IMR-90 (cell line): ENCODE results near the gene TMED4. TPM values are rescaled to one million over a fixed set of nuclear protein-coding genes. Genes with fewer than 3 reads are reported as not detected.

Experiments
- ATAC-seq: fragments of 200-7000 bp; cut with Tn5 transposase; 2 replicates; pipeline ENCODE4 v1.9.1; 2020; ENCODE audit warnings: low read depth, mild to moderate bottlenecking, moderate library complexity
- BruUV-seq: library from RNA; stranded (reverse); fragments of 400-500 nt; replicated peaks from 2 replicates; lab custom pipeline; 2021; lab: Mats Ljungman, UMichigan
- CTCF ChIA-PET: fragments of 300-600 bp; formaldehyde crosslinking; extraction: SDS; loops from one replicate; lab custom pipeline; 2021; ENCODE audit warnings: antibody characterized with exemption; lab: Yijun Ruan, JAX
- POLR2A ChIA-PET: fragments of 300-600 bp; sonication (Branson Sonifier 250); formaldehyde crosslinking; loops from one replicate; lab custom pipeline; 2022; ENCODE audit warnings: antibody characterized with exemption; ENCODE audit not compliant: unreplicated experiment; lab: Charles Lee
- DNase-seq: peaks from one replicate; pipeline ENCODE4 v3.0.0; 2013
- H2AFZ ChIP-seq: replicated peaks from 2 replicates; pipeline ENCODE3; 2013; ENCODE audit warnings: low read length, mild to moderate bottlenecking; ENCODE audit not compliant: poor library complexity
- H2AK5ac ChIP-seq: 2 replicates; pipeline ENCODE4 v1.6.1; 2013; ENCODE audit warnings: low read depth, low read length, inconsistent platforms
- H2AK9ac ChIP-seq: replicated peaks from 2 replicates; pipeline ENCODE3; 2013; ENCODE audit warnings: mild to moderate bottlenecking, low read depth, low read length, moderate library complexity; ENCODE audit not compliant: poor library complexity
- H2BK120ac ChIP-seq: 2 replicates; pipeline ENCODE4 v1.6.1; 2013; ENCODE audit warnings: low read depth, low read length, inconsistent platforms
- H2BK15ac ChIP-seq: 3 replicates; pipeline ENCODE4 v1.6.1; 2013; ENCODE audit warnings: low read depth, low read length, inconsistent platforms
- H2BK20ac ChIP-seq: 2 replicates; pipeline ENCODE4 v1.6.1; 2013; ENCODE audit warnings: low read depth, mild to moderate bottlenecking, inconsistent platforms, low read length, moderate library complexity
- H2BK5ac ChIP-seq: 2 replicates; pipeline ENCODE4 v1.6.1; 2013; ENCODE audit warnings: mild to moderate bottlenecking, low read depth, low read length, inconsistent platforms; ENCODE audit not compliant: poor library complexity, severe bottlenecking
- H3K14ac ChIP-seq: replicated peaks from 2 replicates; pipeline ENCODE4 v1.6.1; 2013; ENCODE audit warnings: low read depth, low read length, inconsistent platforms
- H3K18ac ChIP-seq: 2 replicates; pipeline ENCODE4 v1.6.1; 2013; ENCODE audit warnings: low read depth, low read length, control low read depth
- H3K23ac ChIP-seq: 2 replicates; pipeline ENCODE4 v1.6.1; 2013; ENCODE audit warnings: low read depth, low read length, inconsistent platforms
- H3K27ac ChIP-seq: 2 replicates; pipeline ENCODE4 v1.5.1; 2013; ENCODE audit warnings: mild to moderate bottlenecking, control low read depth, low read length; ENCODE audit not compliant: insufficient read depth
- H3K27me3 ChIP-seq: 2 replicates; pipeline ENCODE4 v1.6.1; 2013; ENCODE audit warnings: low read length; ENCODE audit not compliant: control insufficient read depth, insufficient read depth
- H3K36me3 ChIP-seq: 2 replicates; pipeline ENCODE4 v1.6.1; 2013; ENCODE audit warnings: low read length, mixed read lengths; ENCODE audit not compliant: control insufficient read depth, insufficient read depth
- H3K4ac ChIP-seq: 2 replicates; pipeline ENCODE4 v1.6.1; 2013; ENCODE audit warnings: low read depth, low read length, inconsistent platforms
- H3K4me1 ChIP-seq: 2 replicates; pipeline ENCODE4 v1.6.1; 2013; ENCODE audit warnings: low read length, mixed read lengths; ENCODE audit not compliant: control insufficient read depth, insufficient read depth
- H3K4me2 ChIP-seq: 2 replicates; pipeline ENCODE4 v1.6.1; 2013; ENCODE audit warnings: low read depth, mild to moderate bottlenecking, control low read depth, low read length, moderate library complexity
- H3K4me3 ChIP-seq: 2 replicates; pipeline ENCODE4 v1.5.1; 2013; ENCODE audit warnings: low read depth, mild to moderate bottlenecking, control low read depth, low read length, moderate library complexity; ENCODE audit not compliant: insufficient read depth
- H3K56ac ChIP-seq: 2 replicates; pipeline ENCODE4 v1.6.1; 2013; ENCODE audit warnings: low read length, inconsistent platforms; ENCODE audit not compliant: insufficient read depth; ENCODE audit errors: extremely low read depth
- H3K79me1 ChIP-seq, 2 experiments: 2 replicates each; pipeline ENCODE4 v1.6.1; 2013; ENCODE audit warnings: low read length in 2 of 2, inconsistent platforms in 1 of 2, low read depth in 1 of 2
- H3K9ac ChIP-seq: 2 replicates; pipeline ENCODE4 v1.6.1; 2013; ENCODE audit warnings: low read depth, low read length, control low read depth
- H3K9me1 ChIP-seq: 2 replicates; pipeline ENCODE4 v1.6.1; 2013; ENCODE audit warnings: low read length, inconsistent platforms; ENCODE audit not compliant: insufficient read depth
- H3K9me3 ChIP-seq: 2 replicates; pipeline ENCODE4 v1.6.1; 2013; ENCODE audit warnings: low read length; ENCODE audit not compliant: control insufficient read depth, insufficient read depth
- H4K20me1 ChIP-seq: 2 replicates; pipeline ENCODE4 v1.6.1; 2013; ENCODE audit warnings: low read length, inconsistent platforms; ENCODE audit not compliant: insufficient read depth
- H4K5ac ChIP-seq: 2 replicates; pipeline ENCODE4 v1.6.1; 2013; ENCODE audit warnings: mild to moderate bottlenecking, low read depth, low read length, control low read depth
- H4K8ac ChIP-seq, 2 experiments: 2 replicates each; pipeline ENCODE4 v1.6.1; 2013; ENCODE audit warnings: low read depth in 2 of 2, low read length in 2 of 2, control low read depth in 1 of 2, inconsistent platforms in 1 of 2
- H4K91ac ChIP-seq: 2 replicates; pipeline ENCODE4 v1.6.1; 2013; ENCODE audit warnings: low read depth, low read length, inconsistent platforms; ENCODE audit not compliant: insufficient read depth
- CEBPB ChIP-seq: IDR thresholded peaks from 2 replicates; pipeline ENCODE4 v1.6.1; 2012; ENCODE audit warnings: low read depth, low read length, improper control_type of control experiment
- FOS ChIP-seq: fragments of 150-350 bp; IDR thresholded peaks from 2 replicates; pipeline ENCODE4 v1.6.1; 2016; ENCODE audit warnings: low read depth, low read length
- MAFK ChIP-seq: IDR thresholded peaks from 2 replicates; pipeline ENCODE4 v1.6.1; 2012; ENCODE audit warnings: low read depth, low read length, improper control_type of control experiment
- MAZ ChIP-seq: IDR thresholded peaks from 2 replicates; pipeline ENCODE4 v1.6.1; 2012; ENCODE audit warnings: low read depth, mild to moderate bottlenecking, low read length, improper control_type of control experiment, moderate library complexity, borderline replicate concordance
- MXI1 ChIP-seq: IDR thresholded peaks from 2 replicates; pipeline ENCODE4 v1.6.1; 2012; ENCODE audit warnings: low read depth, mild to moderate bottlenecking, low read length, moderate library complexity, borderline replicate concordance
- POLR2A ChIP-seq: IDR thresholded peaks from 2 replicates; pipeline ENCODE4 v1.6.1; 2012; ENCODE audit warnings: mild to moderate bottlenecking, low read depth, low read length
- WGBS, 2 experiments: methylation state at CpG; one replicate each; pipeline versions ENCODE4 v1.1.5 to v1.1.7; 2013; ENCODE audit warnings: missing lambda C conversion rate in 2 of 2; ENCODE audit not compliant: insufficient read length in 1 of 2; ENCODE audit errors: extremely low coverage in 2 of 2; 5-methylcytosine and 5-hydroxymethylcytosine counted together
- dilution Hi-C: fragments of 300-500 bp; cut with HindIII; formaldehyde crosslinking; loops from one replicate; pipeline ENCODE4 v1.14.3; 2018; ENCODE audit warnings: low sequenced_read_pairs; ENCODE audit not compliant: unreplicated experiment
- in situ Hi-C: fragments of 300-500 bp; cut with MboI; formaldehyde crosslinking; loops from 3 replicates; pipeline ENCODE4 v1.14.3; 2019; ENCODE audit warnings: low sequenced_read_pairs, inconsistent platforms, mixed read lengths
- intact Hi-C: fragments of 100-400 bp; cut with micrococcal nuclease; formaldehyde crosslinking; loops from 2 replicates; pipeline ENCODE4 v1.10.0; 2022
- polyA plus RNA-seq, 3 experiments: library from polyadenylated mRNA; depleted of rRNA; stranded (reverse); fragments of >200 nt; gene quantifications; 2 replicates each; pipeline ENCODE4 v1.2.3, GENCODE V29; 2012; ENCODE audit warnings: low replicate concordance in 1 of 3
- total RNA-seq: library from RNA; depleted of rRNA; stranded (reverse); fragments of >200 nt; gene quantifications from 2 replicates; pipeline ENCODE4 v1.2.3, GENCODE V29; 2012

TMED4 gene
- total and polyA plus RNA-seq, 2 of the 4 experiments (the other 2 are of a cell fraction) = 58.6 to 92.7 TPM

GRCh38 chr7:44618753-44619152, 36.7 kb upstream of the TMED4 start:
- no peak overlapping the region for H2BK20ac ChIP-seq
- no peak overlapping the region for H3K27ac ChIP-seq
- CTCF ChIA-PET = no interaction called here

More at GRCh38 chr7:44618753-44619152, 36.7 kb upstream of the TMED4 start:
- Histone ChIP-seq H4K5ac (no peak overlapping the region), H2BK120ac (no peak overlapping the region), H3K4me2 (no peak overlapping the region), H3K4me1 (peaks cover 11% of the 10 kb centered on the region), H3K4me3 (no peak overlapping the region), H4K91ac (no peak overlapping the region), H3K9me3 (no peaks in the 10 kb centered on the region), H2AFZ (no peak overlapping the region), H2BK15ac (no peak overlapping the region), H4K20me1 (peaks cover 22% of the 10 kb centered on the region), H2BK5ac (no peak overlapping the region), H3K27me3 (no peaks in the 10 kb centered on the region), H2AK9ac (no peak overlapping the region), H3K36me3 (peaks cover 2% of the 10 kb centered on the region; the same call in 1 of the 2 replicates), H3K9me1 (peaks cover 9% of the 10 kb centered on the region), H4K8ac (no peak overlapping the region), H3K4ac (no peak overlapping the region), H3K18ac (no peak overlapping the region), H3K14ac (no peak overlapping the region), H3K9ac (no peak overlapping the region), H2AK5ac (no peak overlapping the region), H3K79me1 (peaks cover 40 to 73% of the 10 kb centered on the region in 2 experiments), H3K56ac (no peak overlapping the region), H3K23ac (no peak overlapping the region)
- TF ChIP-seq POLR2A (no peak), CEBPB (no peak), MAZ (no peak), MAFK (no peak), FOS (no peak), MXI1 (no peak)
- intact Hi-C loops = no loop called here
- dilution Hi-C loops = no loop called here
- DNase-seq (no peak), ATAC-seq (no peak)
- in situ Hi-C loops = no loop called here
- BruUV-seq = no TSS peak
- 88% methylated on average over 1 of the region's 3 CpGs; no CpG with 5 or more reads in 1 of the 2 experiments for WGBS, 2 experiments
- POLR2A ChIA-PET = no interaction called here
